Measurements from ENCODE around the gene C1GALT1. TPM values are rescaled to one million over a fixed set of nuclear protein-coding genes. Genes with fewer than 3 reads are reported as not detected.

C1GALT1 gene
- total and polyA plus RNA-seq, 9 of the 15 experiments (the other 6 are each of a cell fraction or from before 2014, with no cell fraction given): 5.0 to 33.2 (median 24.1) TPM

GRCh38 chr7:7254908-7255307 is 72.6 kb downstream of the C1GALT1 start:
- no TSS peak for BruUV-seq (replicated peaks)
- Histone ChIP-seq H3K9me3 (replicated peaks; ENCODE audit: control insufficient read depth, insufficient read depth, low read depth, low read length) (no peaks in the 10 kb centered on the region; the same call in 1 of the 2 replicates), H3K27ac (ENCODE audit: extremely low read depth, low read depth, low read length) (no peak overlapping the region), H3K9me1 (ENCODE audit: control insufficient read depth, insufficient read depth, low read length) (no peaks in the 10 kb centered on the region), H4K20me1 (replicated peaks; ENCODE audit: control insufficient read depth, insufficient read depth, low read length) (no peaks in the 10 kb centered on the region), H3K9ac (ENCODE audit: insufficient read depth in 1 of 2, low read depth in 2 of 2, low read length in 2 of 2) (no peak overlapping the region), H3K4me2 (ENCODE audit: insufficient read depth, low read length) (no peak overlapping the region), H3K79me2 (ENCODE audit: control insufficient read depth, insufficient read depth, low read length) (no peaks in the 10 kb centered on the region), H2AFZ (ENCODE audit: low read depth, low read length) (no peak overlapping the region), H3K27me3 (ENCODE audit: control insufficient read depth in 2 of 2, insufficient read depth in 2 of 2, low read length in 2 of 2) (no peaks in the 10 kb centered on the region), H3K4me1 (replicated peaks in 1 of 2; ENCODE audit: control insufficient read depth in 2 of 2, insufficient read depth in 2 of 2, low read length in 2 of 2) (no peaks in the 10 kb centered on the region), H3K36me3 (ENCODE audit: control insufficient read depth, insufficient read depth, low read length) (0 out of 3 replicates have a peak, but pooled peaks cover 3% of the 10 kb centered on the region), H3K4me3 (no peak overlapping the region)
- in situ Hi-C loops (cut with MboI) (no loop called here), intact Hi-C loops (cut with micrococcal nuclease) (no loop called here)
- FAIRE-seq: no peak
- no peak for DNase-seq (ENCODE audit: extremely low read depth in 1 of 4, low spot score in 3 of 4)
- CTCF ChIA-PET (ENCODE audit: low intra/inter-chr PET ratio): no interaction called here
- no peak for TF ChIP-seq GTF3C2 (IDR thresholded peaks at IDR 0.05; ENCODE audit: borderline replicate concordance, extremely low read depth, insufficient read length)
- TF ChIP-seq ZNF449 (CRISPR knock-in tag; IDR thresholded peaks at IDR 0.05): no peak
- no peak for TF ChIP-seq MCM5 (IDR thresholded peaks at IDR 0.05; ENCODE audit: low read depth)
- no peak for TF ChIP-seq KDM1A (IDR thresholded peaks at IDR 0.05)
- TF ChIP-seq HIVEP1 (CRISPR knock-in tag; IDR thresholded peaks at IDR 0.05): no peak
- no peak for TF ChIP-seq RNF219 (CRISPR knock-in tag; IDR thresholded peaks at IDR 0.05)
- TF ChIP-seq PHTF2 (CRISPR knock-in tag; IDR thresholded peaks at IDR 0.05): no peak
- no peak for TF ChIP-seq KLF6 (CRISPR knock-in tag; IDR thresholded peaks at IDR 0.05; ENCODE audit: borderline replicate concordance)
- no peak for TF ChIP-seq ARNT (IDR thresholded peaks at IDR 0.05)
- no peak for TF ChIP-seq PRPF4 (IDR thresholded peaks at IDR 0.05; ENCODE audit: insufficient read depth, low read depth, low read length, poor library complexity, severe bottlenecking)
- TF ChIP-seq L3MBTL2 (IDR thresholded peaks at IDR 0.05): no peak
- TF ChIP-seq COPS2 (conservative IDR thresholded peaks at IDR 0.05): no peak
- POLR2A ChIA-PET: interaction anchor here (0.9 kb wide), 1 partner anchor 17 kb away, joined by 3 read pairs; no protein-coding TSS in a partner anchor
- WGBS (ENCODE audit: insufficient coverage, low coverage, missing lambda C conversion rate): 87% methylated on average over 5 of the region's 5 CpGs
- ATAC-seq: no peak

Data from K562 (cell line).